Activated CD4-positive, alpha-beta T cell treated with anti-CD3 and anti-CD28 coated beads, Interleukin-2, amount 50 U/mL, for 24 hours (primary cell): ENCODE measurements around the gene DNAJC25.

Experiments
- DNase-seq, 2 donors: peaks; one replicate each; pipeline ENCODE4 v3.0.0-alpha.2; 2020; ENCODE audit warnings: low read depth in 1 of 2, low spot score in 1 of 2

DNAJC25 gene

DNA sequence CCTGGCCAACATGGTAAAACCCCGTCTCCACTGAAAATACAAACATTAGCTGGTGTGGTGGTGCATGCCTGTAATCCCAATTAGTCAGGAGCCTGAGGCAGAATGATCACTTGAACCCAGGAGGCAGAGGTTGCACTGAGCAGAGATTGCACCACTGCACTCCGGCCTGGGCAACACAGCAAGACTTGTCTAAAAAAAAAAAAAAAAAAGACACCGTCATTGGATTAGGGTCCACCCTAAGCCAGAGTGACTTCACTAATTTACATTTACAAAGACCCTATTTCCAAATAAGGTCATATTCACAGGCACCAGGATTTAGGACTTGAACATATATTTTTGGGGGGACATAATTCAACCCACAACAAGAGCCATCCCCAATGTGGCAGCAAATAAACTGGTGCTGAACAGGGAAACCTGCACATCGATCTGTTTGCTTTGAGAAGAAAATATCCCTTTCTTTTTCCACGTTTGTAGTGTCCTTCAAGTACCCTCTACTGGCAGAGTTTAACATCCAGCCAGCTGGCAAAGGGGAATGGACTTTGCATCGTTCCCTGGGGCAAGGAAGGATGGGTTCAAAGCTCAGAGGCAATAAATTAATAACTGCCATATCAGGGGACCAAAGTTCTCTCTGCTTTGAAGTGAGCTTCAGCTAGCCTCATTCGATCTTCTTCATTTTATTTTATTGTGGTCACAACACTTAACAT, 3.7 kb upstream of the DNAJC25 start:
- no peak for DNase-seq

DNA sequence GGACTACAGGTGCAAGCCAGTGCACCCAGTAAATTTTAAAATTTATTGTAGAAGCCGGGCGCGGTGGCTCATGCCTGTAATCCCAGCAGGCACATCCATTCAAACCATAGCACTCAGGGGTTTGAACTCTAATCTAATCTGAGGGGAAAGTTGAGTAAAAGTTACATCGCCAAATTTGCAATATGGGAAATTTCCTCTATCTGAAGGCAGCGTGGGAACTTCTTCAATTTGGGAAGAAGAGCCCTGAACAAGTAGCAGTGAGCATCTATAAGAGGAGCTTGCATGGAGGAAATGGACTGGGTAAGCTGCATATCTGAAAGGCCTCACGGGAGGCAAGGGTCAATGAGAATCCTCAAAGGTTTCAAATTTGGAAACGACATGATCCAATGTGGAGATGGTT, 2.7 kb upstream of the DNAJC25 start:
- no peak for DNase-seq

DNA sequence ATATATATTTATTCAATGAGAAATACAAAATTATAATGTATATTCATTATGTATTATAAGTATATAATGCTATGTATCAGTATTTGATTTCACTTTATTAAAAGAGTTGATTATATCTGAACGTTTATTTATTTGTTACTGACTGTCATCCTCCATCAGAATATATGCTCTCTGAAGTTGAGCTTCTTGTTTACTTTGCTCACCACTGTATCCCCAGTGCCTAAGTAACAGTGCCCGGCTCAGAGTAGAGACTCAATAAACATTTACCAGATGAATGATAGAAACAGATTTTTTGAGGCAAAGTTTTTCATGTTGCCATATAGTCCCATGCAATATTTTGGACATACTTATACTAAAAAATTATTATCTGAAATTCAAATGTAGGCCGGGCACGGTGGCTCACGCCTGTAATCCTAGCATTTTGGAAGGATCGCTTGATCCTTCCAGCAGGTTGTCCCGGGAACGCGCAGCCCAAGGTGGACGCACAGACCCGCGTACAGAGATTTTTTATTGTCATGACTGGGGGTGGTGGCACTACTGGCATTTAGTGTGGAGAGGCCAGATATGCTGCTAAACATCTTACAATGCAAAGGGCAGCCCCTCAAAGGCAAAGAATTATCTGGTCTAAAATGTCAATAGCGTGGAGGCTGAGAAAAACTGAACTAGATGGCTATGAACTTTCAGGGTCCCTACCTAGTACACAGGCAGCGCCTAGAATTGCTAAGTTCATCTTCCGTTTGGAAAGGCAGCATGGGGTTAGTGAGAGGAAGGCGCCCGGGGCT, 761 bp upstream of the DNAJC25 start:
- DNase-seq = peak in 1 of 2 donors; percentile 4

- DNase-seq = no peak
Measured at GRCh38 chr9:111630964-111631213, 245 bp upstream of the DNAJC25 start.

GRCh38 chr9:111632060-111632459, 926 bp downstream of the DNAJC25 start:
- DNase-seq = no peak

DNA sequence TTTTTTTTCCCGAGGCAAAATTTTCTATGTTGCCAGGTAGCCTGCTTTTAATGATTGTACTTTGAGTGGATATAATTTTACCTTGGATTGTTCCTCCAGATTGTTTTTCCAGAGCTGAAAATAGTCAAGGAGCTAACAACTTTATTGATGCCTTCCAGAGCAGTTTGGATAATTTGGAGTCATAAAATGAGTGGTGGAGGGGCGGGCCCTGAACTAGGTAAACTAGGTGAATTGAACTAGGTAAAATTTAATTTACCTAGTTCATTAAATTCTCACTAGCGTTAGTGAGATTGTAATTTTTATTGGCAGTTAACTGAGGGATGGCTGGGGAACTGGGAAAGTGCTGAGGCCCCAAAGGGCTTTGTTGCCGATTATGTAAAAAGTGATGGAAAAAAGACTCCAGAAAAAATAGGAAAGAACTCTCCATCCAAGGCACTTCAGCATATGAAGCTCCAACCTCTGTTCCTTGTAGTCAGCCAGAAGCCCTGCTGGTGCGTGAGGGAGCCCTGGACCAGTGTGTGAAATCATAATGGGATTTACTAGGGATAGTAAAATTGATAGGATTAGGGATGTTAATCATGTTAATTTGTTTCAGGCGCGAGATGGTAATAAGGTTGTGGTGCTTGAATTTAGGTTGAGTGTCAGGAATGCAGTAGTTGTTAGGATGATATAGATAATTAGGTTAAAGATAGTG, 1.7 kb downstream of the DNAJC25 start:
- DNase-seq = no peak

GRCh38 chr9:111633389-111633736, 2.2 kb downstream of the DNAJC25 start:
- no peak for DNase-seq

GRCh38 chr9:111634860-111635259, 3.7 kb downstream of the DNAJC25 start:
- DNase-seq = no peak

GRCh38 chr9:111637421-111637950, 6.4 kb downstream of the DNAJC25 start:
- no peak for DNase-seq

- DNase-seq = no peak
Measured at GRCh38 chr9:111644195-111644772, 13.2 kb downstream of the DNAJC25 start.

DNA sequence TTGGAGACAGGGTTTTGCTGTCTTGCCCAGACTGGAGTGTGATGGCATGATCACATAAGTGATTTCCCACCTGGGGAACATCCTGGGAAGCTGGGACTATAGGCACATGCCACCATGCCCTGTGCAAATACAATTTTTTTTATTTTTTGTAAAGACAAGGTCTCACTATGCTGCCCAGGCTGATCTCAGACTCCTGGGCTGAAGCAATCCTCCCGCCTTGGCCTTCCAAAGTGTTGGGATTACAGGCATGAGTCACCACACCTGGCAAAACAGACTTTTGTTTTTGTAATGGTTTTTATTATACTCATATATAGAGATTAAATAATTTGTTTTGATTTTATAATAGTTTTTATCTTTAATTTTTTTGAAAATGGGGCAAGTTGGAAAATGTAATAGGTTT, 14.7 kb downstream of the DNAJC25 start:
- DNase-seq = no peak

DNA sequence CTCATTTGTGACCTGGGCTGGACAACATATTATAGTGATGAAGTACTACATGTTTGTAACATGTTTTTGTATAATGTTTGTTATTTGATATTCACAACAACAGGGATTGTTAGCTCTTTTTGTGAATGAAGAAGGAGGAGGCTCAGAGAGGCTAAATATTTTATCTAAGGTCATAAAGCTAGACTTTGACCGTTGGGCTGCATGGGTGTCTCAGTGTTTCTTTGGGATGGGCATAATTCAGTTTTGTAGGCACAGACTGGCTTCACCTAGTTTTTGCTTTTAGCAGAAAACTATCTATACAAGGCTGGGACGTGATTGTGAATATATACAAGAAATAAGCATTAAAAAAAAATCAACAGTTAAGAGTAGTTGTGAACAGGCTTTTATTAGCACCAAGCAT, 15.3 kb downstream of the DNAJC25 start:
- DNase-seq = no peak

DNA sequence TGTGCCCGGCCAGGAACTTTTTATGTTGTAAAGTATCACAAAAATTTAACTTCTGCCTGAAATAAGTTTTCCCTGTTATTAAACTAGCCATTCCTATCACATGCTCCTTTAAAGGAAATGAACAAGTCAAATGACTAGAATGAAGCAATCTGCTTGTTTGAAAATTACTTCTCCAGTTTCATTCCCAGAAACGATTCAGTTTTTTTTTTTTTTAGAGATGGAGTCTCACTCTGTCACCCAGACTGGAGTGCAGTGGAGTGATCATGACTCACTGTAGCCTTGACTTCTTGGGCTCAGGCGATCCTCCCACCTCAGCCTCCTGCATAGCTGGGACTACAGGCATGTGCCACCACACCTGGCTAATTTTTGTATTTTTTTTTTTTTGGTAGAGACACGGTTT, 16.9 kb downstream of the DNAJC25 start:
- DNase-seq = no peak

DNA sequence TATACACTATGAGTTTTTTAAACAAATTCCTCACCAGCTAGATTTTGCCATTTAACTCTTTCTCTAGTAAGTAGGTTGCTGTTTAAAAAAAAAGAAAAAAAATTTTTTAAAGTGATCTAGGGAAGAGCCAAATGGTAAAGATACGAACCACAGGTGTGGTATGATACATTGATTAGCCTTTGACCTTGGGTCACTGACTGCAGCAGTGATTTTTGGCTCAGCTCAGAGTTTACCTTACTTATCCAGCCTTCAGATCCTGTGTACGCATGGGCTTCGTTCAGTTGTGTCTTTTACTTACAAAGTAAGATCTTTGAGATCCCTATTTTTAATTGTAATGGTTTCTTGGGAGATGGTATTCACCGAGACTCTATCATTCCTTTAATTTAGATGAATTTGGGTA, 17.9 kb downstream of the DNAJC25 start:
- no peak for DNase-seq

GRCh38 chr9:111657051-111657450, 25.9 kb downstream of the DNAJC25 start:
- no peak for DNase-seq

DNA sequence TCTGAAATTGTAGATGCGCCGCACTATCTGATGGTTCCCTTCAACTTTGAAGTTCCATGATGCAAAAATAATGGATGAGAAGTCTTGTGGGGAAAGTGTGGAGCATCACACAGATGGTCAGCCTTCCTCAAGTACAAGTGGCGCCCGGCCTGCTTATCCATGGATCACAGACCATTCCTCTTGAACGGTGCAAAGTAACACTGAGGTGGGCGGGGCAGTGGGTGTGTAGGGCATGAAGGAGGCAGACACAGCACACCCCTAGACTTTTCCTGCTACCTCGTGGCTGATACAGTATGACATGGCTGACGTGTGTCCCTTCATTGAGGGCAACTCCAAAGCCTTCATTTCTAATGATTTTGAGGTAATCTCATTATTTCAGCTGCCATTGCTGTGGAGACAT, 27.8 kb downstream of the DNAJC25 start:
- no peak for DNase-seq

DNA sequence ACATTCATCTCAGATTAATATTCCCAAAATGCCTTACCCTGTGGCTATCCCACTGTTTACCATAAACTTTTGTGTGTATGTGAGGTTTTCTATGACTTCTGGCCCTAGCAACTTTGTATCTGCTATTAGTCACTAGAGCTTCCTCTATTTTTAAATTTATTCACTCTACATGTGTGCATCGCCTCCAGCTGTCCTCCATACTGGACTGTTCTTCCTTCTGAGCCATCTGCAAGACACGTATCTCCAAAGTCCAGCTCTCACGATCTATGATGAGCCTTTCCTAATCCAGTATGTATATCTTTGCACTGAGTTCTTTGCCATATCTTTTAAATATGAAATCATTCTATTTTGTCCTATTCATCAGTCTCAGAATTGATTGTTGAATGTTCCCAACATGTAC, 28.6 kb downstream of the DNAJC25 start:
- no peak for DNase-seq

GRCh38 chr9:111661150-111661801, 30.1 kb downstream of the DNAJC25 start, which contains the start of gene GNG10:
TSS of gene GNG10 (plus strand) at chr9:111661605. CDS start at chr9:111661635, 30 bp downstream.
- DNase-seq = peak; percentile 51 to 55

GRCh38 chr9:111661802-111662521, 30.8 kb downstream of the DNAJC25 start:
- peak; percentile 16 for DNase-seq

- DNase-seq = no peak
Measured at GRCh38 chr9:111662576-111663300, 31.6 kb downstream of the DNAJC25 start.
